Measurements from ENCODE around the gene SATB2.

The SATB2 gene

GRCh38 chr2:199228887-199229819 lies 228.6 kb downstream of the SATB2 start:
- peak in 1 of 5 donors; percentile 76 for DNase-seq

GRCh38 chr2:199223791-199224190 lies 233.9 kb downstream of the SATB2 start:
- no peak for DNase-seq

GRCh38 chr2:199220920-199221319 lies 236.8 kb downstream of the SATB2 start:
- no peak for DNase-seq

- DNase-seq, result no peak
Measured at GRCh38 chr2:199219551-199219950, 238.2 kb downstream of the SATB2 start.

Measured in T-helper 1 cell (primary cell).